Neural cell (in vitro differentiated cells): ENCODE results near the gene RNU2-63P. TPM values are rescaled to one million over a fixed set of nuclear protein-coding genes. Genes with fewer than 3 reads are reported as not detected.

Source experiments
- H2AFZ ChIP-seq: fragments of 200-600, 300-800 bp; sonication (generic), shearing (Covaris generic); 2 replicates; pipeline ENCODE4 v1.6.0; 2014; ENCODE audit warnings: low read depth, mild to moderate bottlenecking, antibody characterized with exemption, low read length, moderate library complexity
- H3F3A ChIP-seq: fragments of 200-600 bp; shearing (Covaris generic); 2 replicates; pipeline ENCODE4 v1.6.1; 2016; ENCODE audit warnings: mild to moderate bottlenecking, moderate library complexity, mixed read lengths, antibody characterized with exemption, low read length; ENCODE audit not compliant: insufficient read depth, poor library complexity, severe bottlenecking
- H3K27ac ChIP-seq: fragments of 200-600, 300-800 bp; sonication (generic), shearing (Covaris generic); 2 replicates; pipeline ENCODE4 v1.5.1; 2014; ENCODE audit warnings: mild to moderate bottlenecking, low read length, moderate library complexity
- H3K27me3 ChIP-seq: fragments of 300-800, 200-600 bp; sonication (generic), shearing (Covaris generic); 2 replicates; pipeline ENCODE4 v1.6.0; 2014; ENCODE audit warnings: mild to moderate bottlenecking, low read depth, low read length, moderate library complexity; ENCODE audit not compliant: insufficient read depth
- H3K36me3 ChIP-seq: fragments of 300-800, 200-600 bp; sonication (generic), shearing (Covaris generic); 2 replicates; pipeline ENCODE4 v1.5.1; 2014; ENCODE audit warnings: mild to moderate bottlenecking, antibody characterized with exemption, low read length, moderate library complexity; ENCODE audit not compliant: insufficient read depth
- H3K4me2 ChIP-seq: fragments of 300-800, 200-600 bp; sonication (generic), shearing (Covaris generic); 2 replicates; pipeline ENCODE4 v1.6.0; 2014; ENCODE audit warnings: mild to moderate bottlenecking, low read length
- H3K4me3 ChIP-seq: fragments of 300-800, 200-600 bp; sonication (generic), shearing (Covaris generic); 2 replicates; pipeline ENCODE4 v1.5.1; 2014; ENCODE audit warnings: mild to moderate bottlenecking, low read length, moderate library complexity
- H3K79me2 ChIP-seq: fragments of 200-600 bp; shearing (Covaris generic); replicated peaks from 2 replicates; pipeline ENCODE4 v1.6.0; 2014; ENCODE audit warnings: mild to moderate bottlenecking, low read length, moderate library complexity; ENCODE audit not compliant: insufficient read depth
- H3K9ac ChIP-seq: fragments of 300-800, 200-600 bp; sonication (generic), shearing (Covaris generic); 2 replicates; pipeline ENCODE4 v1.6.1; 2016; ENCODE audit warnings: mild to moderate bottlenecking, low read length, mixed read lengths
- H3K9me2 ChIP-seq: fragments of 200-600 bp; shearing (Covaris generic); 2 replicates; pipeline ENCODE4 v1.6.1; 2016; ENCODE audit warnings: mild to moderate bottlenecking, low read length, mixed read lengths; ENCODE audit not compliant: insufficient read depth
- H3K9me3 ChIP-seq: fragments of 200-600, 300-800 bp; sonication (generic), shearing (Covaris generic); 2 replicates; pipeline ENCODE4 v1.6.1; 2016; ENCODE audit warnings: mild to moderate bottlenecking, mixed run types, low read length, moderate library complexity, mixed read lengths
- H4K20me1 ChIP-seq: fragments of 200-600 bp; shearing (Covaris generic); 2 replicates; pipeline ENCODE4 v1.6.1; 2016; ENCODE audit warnings: mild to moderate bottlenecking, mixed run types; ENCODE audit not compliant: insufficient read depth
- EP300 ChIP-seq: fragments of 450-650 bp; conservative IDR thresholded peaks from 2 replicates; pipeline ENCODE4 v1.6.1; 2014; ENCODE audit warnings: antibody characterized with exemption, mild to moderate bottlenecking, moderate library complexity; ENCODE audit not compliant: poor library complexity, severe bottlenecking
- EZH2 ChIP-seq: fragments of 200-600, 300-800 bp; shearing (Covaris generic), sonication (generic); IDR thresholded peaks from 2 replicates; pipeline ENCODE4 v1.6.1; 2014; ENCODE audit warnings: antibody characterized with exemption, low read length, borderline replicate concordance, mild to moderate bottlenecking; ENCODE audit not compliant: insufficient read depth, poor library complexity, severe bottlenecking
- MXI1 ChIP-seq: fragments of 450-650 bp; conservative IDR thresholded peaks from 2 replicates; pipeline ENCODE4 v1.6.1; 2014; ENCODE audit warnings: antibody characterized with exemption, mild to moderate bottlenecking; ENCODE audit not compliant: poor library complexity, severe bottlenecking
- POLR2AphosphoS5 ChIP-seq: IDR thresholded peaks from 2 replicates; pipeline ENCODE4 v1.6.1; 2012
- RAD21 ChIP-seq: fragments of 450-650 bp; conservative IDR thresholded peaks from 2 replicates; pipeline ENCODE4 v1.6.1; 2014; ENCODE audit warnings: antibody characterized with exemption, mild to moderate bottlenecking, moderate library complexity
- TAF1 ChIP-seq: IDR thresholded peaks from 2 replicates; pipeline ENCODE4 v1.6.1; 2012; ENCODE audit warnings: low read depth
- polyA plus RNA-seq: library from polyadenylated mRNA; depleted of rRNA; stranded (reverse); fragments of >200 nt; gene quantifications from 2 replicates; pipeline ENCODE4 v1.2.3, GENCODE V29; 2014
- TF ChIP-seq, protein P1 (sequence below): IDR thresholded peaks from 2 replicates; pipeline ENCODE4 v1.6.1; 2012; ENCODE audit warnings: borderline replicate concordance
- TF ChIP-seq, protein P2 (sequence below): fragments of 450-650 bp; IDR thresholded peaks from 2 replicates; pipeline ENCODE4 v1.5.1; 2014; ENCODE audit warnings: antibody characterized with exemption, mild to moderate bottlenecking, moderate library complexity; ENCODE audit not compliant: poor library complexity, severe bottlenecking

The RNU2-63P gene
- polyA plus RNA-seq, 1 donor from 2014 or later = not detected

DNA sequence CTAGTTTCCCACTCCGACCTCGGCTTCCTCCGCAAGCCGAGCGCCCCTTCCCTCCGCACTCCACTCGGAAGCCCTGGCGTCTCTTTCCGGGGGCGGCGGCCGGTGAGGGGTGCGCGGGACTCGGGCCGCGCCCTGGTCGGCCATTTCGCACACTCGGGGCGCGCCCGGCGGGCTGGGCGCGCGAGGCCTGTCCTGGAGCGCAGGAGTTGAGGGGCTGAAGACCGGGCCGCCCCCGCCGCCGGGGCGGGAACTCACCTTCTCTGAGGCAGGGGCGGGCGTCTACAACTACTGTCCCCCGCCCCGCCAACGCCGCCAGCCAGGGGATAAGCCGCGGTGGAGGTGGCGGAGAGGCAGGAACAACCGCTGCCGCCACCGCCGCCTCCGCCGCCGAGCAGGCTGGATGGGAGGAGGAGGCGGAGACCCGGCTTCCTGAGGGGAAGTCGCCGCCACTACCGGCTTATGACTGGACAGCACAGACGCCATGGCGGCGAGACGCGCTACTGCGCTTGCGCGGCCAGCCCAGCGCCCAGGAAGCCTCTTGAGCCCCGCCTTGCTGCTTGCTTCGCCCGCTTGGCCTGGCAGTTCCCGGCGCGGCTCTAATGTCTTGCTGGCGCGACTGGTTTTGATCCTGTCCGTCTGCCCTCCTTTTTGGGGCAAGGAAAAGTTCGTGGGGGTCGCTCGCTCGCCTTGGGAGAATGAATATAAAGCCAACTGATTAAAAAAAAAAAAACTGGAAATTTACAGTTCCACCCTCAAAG is 39.2 kb upstream of the RNU2-63P start, which contains the start of gene KRCC1:
Gene KRCC1 (minus strand): TSS at position 413 of the 758 bp plus-strand sequence. CDS start 27,220 bp downstream, outside the sequence.
- Histone ChIP-seq H3K36me3 (no peaks in the 10 kb centered on the region), H3K9me2 (no peaks in the 10 kb centered on the region), H3K4me3 (peak within 1 kb of the TSS; percentile 83), H3K27ac (peak within 1 kb of the TSS; percentile 83), H3K9ac (peak within 1 kb of the TSS; percentile 86), H4K20me1 (no peaks in the 10 kb centered on the region), H3K27me3 (no peaks in the 10 kb centered on the region), H3K4me2 (peak within 1 kb of the TSS; percentile 92), H3F3A (no peaks in the 10 kb centered on the region), H2AFZ (peak within 1 kb of the TSS; percentile 81), H3K79me2 (peaks cover 14% of the 10 kb centered on the region), H3K9me3 (no peaks in the 10 kb centered on the region)
- TF ChIP-seq EZH2 = no peak
- peak; percentile 88 for TF ChIP-seq POLR2AphosphoS5
- peak; percentile 63 for TF ChIP-seq MXI1
- TF ChIP-seq EP300 = no peak
- TF ChIP-seq, protein P1, sequence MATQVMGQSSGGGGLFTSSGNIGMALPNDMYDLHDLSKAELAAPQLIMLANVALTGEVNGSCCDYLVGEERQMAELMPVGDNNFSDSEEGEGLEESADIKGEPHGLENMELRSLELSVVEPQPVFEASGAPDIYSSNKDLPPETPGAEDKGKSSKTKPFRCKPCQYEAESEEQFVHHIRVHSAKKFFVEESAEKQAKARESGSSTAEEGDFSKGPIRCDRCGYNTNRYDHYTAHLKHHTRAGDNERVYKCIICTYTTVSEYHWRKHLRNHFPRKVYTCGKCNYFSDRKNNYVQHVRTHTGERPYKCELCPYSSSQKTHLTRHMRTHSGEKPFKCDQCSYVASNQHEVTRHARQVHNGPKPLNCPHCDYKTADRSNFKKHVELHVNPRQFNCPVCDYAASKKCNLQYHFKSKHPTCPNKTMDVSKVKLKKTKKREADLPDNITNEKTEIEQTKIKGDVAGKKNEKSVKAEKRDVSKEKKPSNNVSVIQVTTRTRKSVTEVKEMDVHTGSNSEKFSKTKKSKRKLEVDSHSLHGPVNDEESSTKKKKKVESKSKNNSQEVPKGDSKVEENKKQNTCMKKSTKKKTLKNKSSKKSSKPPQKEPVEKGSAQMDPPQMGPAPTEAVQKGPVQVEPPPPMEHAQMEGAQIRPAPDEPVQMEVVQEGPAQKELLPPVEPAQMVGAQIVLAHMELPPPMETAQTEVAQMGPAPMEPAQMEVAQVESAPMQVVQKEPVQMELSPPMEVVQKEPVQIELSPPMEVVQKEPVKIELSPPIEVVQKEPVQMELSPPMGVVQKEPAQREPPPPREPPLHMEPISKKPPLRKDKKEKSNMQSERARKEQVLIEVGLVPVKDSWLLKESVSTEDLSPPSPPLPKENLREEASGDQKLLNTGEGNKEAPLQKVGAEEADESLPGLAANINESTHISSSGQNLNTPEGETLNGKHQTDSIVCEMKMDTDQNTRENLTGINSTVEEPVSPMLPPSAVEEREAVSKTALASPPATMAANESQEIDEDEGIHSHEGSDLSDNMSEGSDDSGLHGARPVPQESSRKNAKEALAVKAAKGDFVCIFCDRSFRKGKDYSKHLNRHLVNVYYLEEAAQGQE = peak; percentile 54
- peak; percentile 81 for TF ChIP-seq TAF1
- no peak for TF ChIP-seq RAD21
- TF ChIP-seq, protein P2, sequence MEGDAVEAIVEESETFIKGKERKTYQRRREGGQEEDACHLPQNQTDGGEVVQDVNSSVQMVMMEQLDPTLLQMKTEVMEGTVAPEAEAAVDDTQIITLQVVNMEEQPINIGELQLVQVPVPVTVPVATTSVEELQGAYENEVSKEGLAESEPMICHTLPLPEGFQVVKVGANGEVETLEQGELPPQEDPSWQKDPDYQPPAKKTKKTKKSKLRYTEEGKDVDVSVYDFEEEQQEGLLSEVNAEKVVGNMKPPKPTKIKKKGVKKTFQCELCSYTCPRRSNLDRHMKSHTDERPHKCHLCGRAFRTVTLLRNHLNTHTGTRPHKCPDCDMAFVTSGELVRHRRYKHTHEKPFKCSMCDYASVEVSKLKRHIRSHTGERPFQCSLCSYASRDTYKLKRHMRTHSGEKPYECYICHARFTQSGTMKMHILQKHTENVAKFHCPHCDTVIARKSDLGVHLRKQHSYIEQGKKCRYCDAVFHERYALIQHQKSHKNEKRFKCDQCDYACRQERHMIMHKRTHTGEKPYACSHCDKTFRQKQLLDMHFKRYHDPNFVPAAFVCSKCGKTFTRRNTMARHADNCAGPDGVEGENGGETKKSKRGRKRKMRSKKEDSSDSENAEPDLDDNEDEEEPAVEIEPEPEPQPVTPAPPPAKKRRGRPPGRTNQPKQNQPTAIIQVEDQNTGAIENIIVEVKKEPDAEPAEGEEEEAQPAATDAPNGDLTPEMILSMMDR = peak; percentile 17

DNA sequence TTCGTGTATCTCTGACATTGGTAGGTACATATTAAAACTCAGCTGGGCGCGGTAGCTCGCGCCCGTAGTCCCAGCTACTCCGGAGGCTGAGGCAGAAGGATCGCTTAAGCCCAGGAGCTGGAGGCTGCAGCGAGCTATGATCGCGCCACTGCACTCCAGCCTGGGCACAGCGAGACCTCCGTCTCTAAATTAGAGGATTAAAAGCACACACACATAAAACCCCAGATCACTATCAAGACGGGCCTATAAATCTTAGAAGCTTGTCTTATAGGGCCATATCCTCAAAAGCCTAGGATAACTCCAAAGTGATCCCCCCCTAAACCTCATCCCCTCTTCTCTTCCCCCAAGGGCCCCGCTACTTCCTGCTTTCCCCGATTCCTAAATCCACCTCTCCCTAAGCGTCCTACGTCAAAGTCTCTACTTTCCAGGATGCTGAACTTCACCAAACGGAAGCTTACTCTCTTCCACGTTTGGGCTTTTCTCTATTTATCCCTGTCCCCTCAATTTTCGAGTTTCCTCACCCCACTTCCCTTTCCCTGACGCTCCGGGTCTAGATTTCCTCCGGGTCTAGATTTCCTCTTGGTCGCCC is 38.5 kb upstream of the RNU2-63P start:
- no peaks in the 10 kb centered on the region for H3F3A ChIP-seq
- H2AFZ ChIP-seq = peak overlapping the region; percentile 41
- H3K9ac ChIP-seq = peak overlapping the region; percentile 86
- no peaks in the 10 kb centered on the region for H4K20me1 ChIP-seq
- peak overlapping the region; percentile 83 for H3K4me3 ChIP-seq
- H3K27me3 ChIP-seq = no peaks in the 10 kb centered on the region
- H3K4me2 ChIP-seq = peak overlapping the region; percentile 43
- H3K9me2 ChIP-seq = no peaks in the 10 kb centered on the region
- no peak for TF ChIP-seq RAD21
- peak overlapping the region; percentile 83 for H3K27ac ChIP-seq
- H3K79me2 ChIP-seq = peaks cover 14% of the 10 kb centered on the region
- no peaks in the 10 kb centered on the region for H3K36me3 ChIP-seq
- H3K9me3 ChIP-seq = no peaks in the 10 kb centered on the region
